Right lobe of liver (tissue), 6 donors: ENCODE measurements around the gene ACTG2. TPM values are rescaled to one million over a fixed set of nuclear protein-coding genes. Genes with fewer than 3 reads are reported as not detected.
"Not testable (repeated sequence)": the region's sequence is repeated elsewhere in the genome, so short reads cannot be mapped to it uniquely, and the experiment has no call there.

Experiments used
- ATAC-seq, 4 donors: fragments of 200-7000 bp; cut with Tn5 transposase; one replicate each; pipeline ENCODE4 v1.9.1; 2020; ENCODE audit warnings: mild to moderate bottlenecking in 4 of 4, moderate library complexity in 4 of 4
- DNase-seq, 3 donors: peaks; one replicate each; pipeline ENCODE4 v3.0.0-alpha.2; 2020
- H3K27ac ChIP-seq, 3 donors: fragments of 200-600 bp; one replicate each; pipeline ENCODE4 v1.8.0; 2022
- H3K27me3 ChIP-seq, 2 donors: fragments of 200-600 bp; one replicate each; pipeline ENCODE4 v1.8.0; 2022
- H3K36me3 ChIP-seq, 4 donors: fragments of 200-600 bp; sonication (generic) in 1 of 4; one replicate each; pipeline versions ENCODE4 v1.5.1 to v1.8.0; 2017 to 2022; ENCODE audit warnings: control low read depth in 1 of 4
- H3K4me1 ChIP-seq, 4 donors: fragments of 200-600 bp; sonication (generic) in 1 of 4; one replicate each; pipeline versions ENCODE4 v1.5.1 to v1.8.0; 2017 to 2022; ENCODE audit warnings: control low read depth in 1 of 4
- H3K4me3 ChIP-seq, 3 donors: fragments of 200-600 bp; one replicate each; pipeline ENCODE4 v1.8.0; 2022
- H3K9me3 ChIP-seq, 4 donors: fragments of 200-600 bp; sonication (generic) in 1 of 4; one replicate each; pipeline versions ENCODE4 v1.5.1 to v1.8.0; 2017 to 2022; ENCODE audit warnings: control low read depth in 1 of 4
- POLR2A ChIP-seq: fragments of 450-650 bp; IDR thresholded peaks from one replicate; pipeline ENCODE4 v1.6.1; 2017; ENCODE audit warnings: antibody characterized with exemption, mild to moderate bottlenecking
- WGBS: methylation state at CpG from one replicate; pipeline ENCODE4 v1.1.6; 2018; ENCODE audit warnings: low coverage, low lambda C conversion rate; ENCODE audit not compliant: insufficient coverage; ENCODE audit errors: missing lambda C conversion rate; 5-methylcytosine and 5-hydroxymethylcytosine counted together
- intact Hi-C, 2 donors: fragments of 100-400 bp; cut with DNase I; formaldehyde crosslinking; loops; one replicate each; pipeline versions ENCODE4 v1.11.2 to v1.14.1; 2022
- total RNA-seq, 6 experiments: library from RNA; depleted of rRNA in 2 of 6; stranded (reverse); fragments of >200 nt in 2 of 6; fragmentation: NEBNext Ultra II Directional in 3 of 6; extraction: Animal tissue kit (Norgen Biotek cat#: 25700) in 3 of 6; gene quantifications; one replicate each; pipeline versions ENCODE4 v1.1.0 to v1.2.4, GENCODE V29; 2016 to 2023
- TF ChIP-seq, protein P1 (sequence below), 4 donors: fragments of 200-600 bp in 3 of 4; fragments of 450-650 bp in 1 of 4; IDR thresholded peaks; one replicate each; pipeline versions ENCODE4 v1.5.1 to v1.8.0; 2016 to 2022; ENCODE audit warnings: antibody characterized with exemption in 4 of 4, mild to moderate bottlenecking in 2 of 4
- donor health status: DM: no; HTN: yes; CAD: no.
- donor health status: DM: no; HTN: no; CAD: no.
- donor health status: DM: no; HTN: no; CAD: no.
- donor health status: DM: no; HTN: yes; CAD: no.
- donor health status: DM: no; HTN: yes; CAD: no.

Gene ACTG2
- total RNA-seq, 6 experiments from 2014 or later: 0.39 to 12.8 (median 1.1) TPM

- intact Hi-C loops: no loop called here
- DNase-seq (no peak), ATAC-seq (no peak)
- Histone ChIP-seq H3K27ac (no peak overlapping the region), H3K4me1 (no peaks in the 10 kb centered on the region), H3K36me3 (peaks cover 0 to 58% (median 12%) of the 10 kb centered on the region in 4 donors), H3K9me3 (no peaks in the 10 kb centered on the region), H3K27me3 (no peaks in the 10 kb centered on the region), H3K4me3 (no peak overlapping the region)
- WGBS: 63% methylated on average over 2 of the region's 2 CpGs
- TF ChIP-seq, protein P1, sequence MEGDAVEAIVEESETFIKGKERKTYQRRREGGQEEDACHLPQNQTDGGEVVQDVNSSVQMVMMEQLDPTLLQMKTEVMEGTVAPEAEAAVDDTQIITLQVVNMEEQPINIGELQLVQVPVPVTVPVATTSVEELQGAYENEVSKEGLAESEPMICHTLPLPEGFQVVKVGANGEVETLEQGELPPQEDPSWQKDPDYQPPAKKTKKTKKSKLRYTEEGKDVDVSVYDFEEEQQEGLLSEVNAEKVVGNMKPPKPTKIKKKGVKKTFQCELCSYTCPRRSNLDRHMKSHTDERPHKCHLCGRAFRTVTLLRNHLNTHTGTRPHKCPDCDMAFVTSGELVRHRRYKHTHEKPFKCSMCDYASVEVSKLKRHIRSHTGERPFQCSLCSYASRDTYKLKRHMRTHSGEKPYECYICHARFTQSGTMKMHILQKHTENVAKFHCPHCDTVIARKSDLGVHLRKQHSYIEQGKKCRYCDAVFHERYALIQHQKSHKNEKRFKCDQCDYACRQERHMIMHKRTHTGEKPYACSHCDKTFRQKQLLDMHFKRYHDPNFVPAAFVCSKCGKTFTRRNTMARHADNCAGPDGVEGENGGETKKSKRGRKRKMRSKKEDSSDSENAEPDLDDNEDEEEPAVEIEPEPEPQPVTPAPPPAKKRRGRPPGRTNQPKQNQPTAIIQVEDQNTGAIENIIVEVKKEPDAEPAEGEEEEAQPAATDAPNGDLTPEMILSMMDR (IDR thresholded peaks at IDR 0.05): no peak
Observed at GRCh38 chr2:73862987-73863386, 29.8 kb upstream of the ACTG2 start.

DNA sequence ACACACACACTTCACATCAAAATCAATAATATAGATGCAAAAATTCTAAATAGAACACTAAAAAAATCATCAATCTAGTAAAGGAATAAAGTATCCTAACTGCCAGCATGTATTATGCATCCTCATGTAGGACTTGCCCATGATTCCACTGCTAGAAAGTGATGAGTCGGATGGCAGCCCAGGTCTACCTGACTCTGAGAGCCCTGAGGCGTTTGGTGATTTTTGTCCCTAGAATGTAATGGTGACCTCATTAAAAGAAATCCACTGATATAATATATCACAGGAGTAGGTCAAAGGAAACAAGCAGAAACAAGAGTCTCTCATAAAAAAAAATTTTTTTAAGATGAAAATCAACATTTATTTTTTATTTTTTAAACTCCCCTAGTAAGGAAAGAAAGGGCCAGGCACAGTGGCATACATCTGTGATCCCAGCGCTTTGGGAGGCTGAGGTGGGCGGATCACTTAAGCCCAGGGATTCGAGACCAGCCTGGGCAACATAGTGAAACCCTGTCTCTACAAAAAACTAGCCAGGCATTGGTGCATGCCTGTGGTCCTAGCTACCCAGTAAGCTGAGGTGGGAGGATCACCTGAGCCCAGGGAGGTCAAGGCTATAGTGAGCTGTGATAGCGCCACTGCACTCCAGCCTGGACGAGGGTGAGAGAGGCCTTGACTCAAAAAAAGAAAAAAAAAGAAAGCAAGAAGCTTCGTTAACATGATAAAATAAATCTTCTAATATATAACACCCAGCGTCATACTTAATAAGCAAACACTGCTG lies 24.4 kb upstream of the ACTG2 start:
- intact Hi-C loops: no loop called here
- no peak overlapping the region for H3K4me3 ChIP-seq
- no peaks in the 10 kb centered on the region for H3K27me3 ChIP-seq
- no peaks in the 10 kb centered on the region for H3K4me1 ChIP-seq
- ATAC-seq (no peak), DNase-seq (no peak)
- no peaks in the 10 kb centered on the region for H3K9me3 ChIP-seq
- H3K27ac ChIP-seq: no peak overlapping the region
- 89% methylated on average over 9 of the region's 9 CpGs for WGBS
- TF ChIP-seq, protein P1 (IDR thresholded peaks at IDR 0.05): no peak
- no peak for TF ChIP-seq POLR2A
- H3K36me3 ChIP-seq: peaks cover 0 to 22% (median 6%) of the 10 kb centered on the region in 4 donors

GRCh38 chr2:73870084-73870483 lies 22.7 kb upstream of the ACTG2 start:
- WGBS: 52% methylated on average over 4 of the region's 4 CpGs
- intact Hi-C loops: no loop called here
- ATAC-seq: peak in 2 of 4 donors; percentile 19 to 57
- TF ChIP-seq, protein P1 (IDR thresholded peaks at IDR 0.05): no peak
- TF ChIP-seq POLR2A: no peak
- no peak for DNase-seq
- Histone ChIP-seq H3K9me3 (no peaks in the 10 kb centered on the region), H3K36me3 (peaks cover 0 to 9% (median 4%) of the 10 kb centered on the region in 4 donors), H3K27ac (no peak overlapping the region), H3K27me3 (no peaks in the 10 kb centered on the region), H3K4me3 (no peak overlapping the region), H3K4me1 (no peaks in the 10 kb centered on the region)

GRCh38 chr2:73877071-73877802 lies 15.6 kb upstream of the ACTG2 start:
- no peaks in the 10 kb centered on the region for H3K36me3 ChIP-seq
- intact Hi-C loops: no loop called here
- H3K9me3 ChIP-seq: no peaks in the 10 kb centered on the region
- no peaks in the 10 kb centered on the region for H3K4me1 ChIP-seq
- WGBS: 33% methylated on average over 9 of the region's 9 CpGs
- H3K27ac ChIP-seq: no peak overlapping the region
- no peak overlapping the region for H3K4me3 ChIP-seq
- TF ChIP-seq POLR2A: no peak
- TF ChIP-seq, protein P1 (IDR thresholded peaks at IDR 0.05): no peak
- DNase-seq (no peak), ATAC-seq (peak; percentile 34 to 75 (median 48))
- no peaks in the 10 kb centered on the region for H3K27me3 ChIP-seq

DNA sequence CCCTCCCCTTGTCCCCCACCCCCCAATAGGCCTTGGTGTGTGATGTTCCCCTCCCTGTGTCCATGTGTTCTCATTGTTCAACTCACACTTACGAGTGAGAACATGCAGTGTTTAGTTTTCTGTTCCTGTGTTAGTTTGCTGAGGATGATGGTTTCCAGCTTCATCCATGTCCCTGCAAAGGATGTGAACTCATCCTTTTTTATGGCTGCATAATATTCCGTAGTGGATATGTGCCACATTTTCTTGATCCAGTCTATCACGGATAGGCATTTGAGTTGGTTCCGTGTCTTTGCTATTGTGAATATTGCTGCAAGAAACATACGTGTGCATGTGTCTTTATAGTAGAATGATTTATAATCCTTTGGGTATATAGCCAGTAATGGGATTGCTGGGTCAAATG lies 14.8 kb upstream of the ACTG2 start:
- intact Hi-C loops, H3K27ac ChIP-seq: not testable (repeated sequence)

More for the DNA sequence above, 14.8 kb upstream of the ACTG2 start:
- WGBS: 73% methylated on average over 5 of the region's 5 CpGs
- not testable (repeated sequence) for H3K9me3 ChIP-seq, H3K4me3 ChIP-seq, ATAC-seq, H3K4me1 ChIP-seq, DNase-seq, H3K27me3 ChIP-seq, H3K36me3 ChIP-seq
